GM18858 (cell line): ENCODE data around the gene AKAIN1.

ENCODE experiments used
- ATAC-seq: cut with Tn5 transposase; IDR thresholded peaks from one replicate; pipeline ENCODE4 v1.9.1; 2021; ENCODE audit not compliant: unreplicated experiment

The AKAIN1 gene

GRCh38 chr18:5097116-5097703, 99.8 kb downstream of the AKAIN1 start:
- ATAC-seq = no peak

DNA sequence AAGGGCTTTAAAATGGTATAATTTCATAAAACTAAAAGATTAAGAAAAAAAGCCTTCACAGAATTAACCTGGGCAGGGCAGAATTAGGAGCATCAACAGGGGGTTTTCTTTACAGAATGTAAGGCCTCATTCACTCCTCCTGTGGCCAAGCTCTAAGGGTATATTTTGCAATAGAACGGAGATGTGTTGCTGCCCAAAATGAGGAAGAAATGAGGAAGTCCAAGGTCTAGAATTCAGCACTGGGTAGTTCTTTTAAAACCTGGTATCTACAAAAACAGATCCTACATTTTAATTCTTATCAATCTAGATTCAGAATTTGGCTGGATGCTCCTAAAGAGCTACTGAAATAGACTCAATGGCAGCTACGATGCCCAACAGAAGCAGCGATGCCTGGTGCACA, 101.8 kb downstream of the AKAIN1 start:
- ATAC-seq = no peak

GRCh38 chr18:5093902-5094301, 103.2 kb downstream of the AKAIN1 start:
- no peak for ATAC-seq
